ENCODE measurements around the gene FAM221B.
A peak's percentile ranks its signal among the peaks of the same experiment; 100 is the strongest.

Gene FAM221B

GRCh38 chr9:35847792-35848572, 19.4 kb upstream of the FAM221B start:
- DNase-seq (ENCODE audit: low read depth, low spot score) = peak; percentile 41

- DNase-seq (ENCODE audit: low read depth, low spot score) = no peak
Measured at GRCh38 chr9:35845824-35846771, 17.6 kb upstream of the FAM221B start.

GRCh38 chr9:35844628-35845270, 16.2 kb upstream of the FAM221B start:
- peak; percentile 75 for DNase-seq (ENCODE audit: low read depth, low spot score)

GRCh38 chr9:35842795-35843194, 14.3 kb upstream of the FAM221B start:
- no peak for DNase-seq (ENCODE audit: low read depth, low spot score)

GRCh38 chr9:35842020-35842745, 13.7 kb upstream of the FAM221B start:
- DNase-seq (ENCODE audit: low read depth, low spot score) = no peak

GRCh38 chr9:35841645-35841900, 13.0 kb upstream of the FAM221B start:
- DNase-seq (ENCODE audit: low read depth, low spot score) = no peak

- no peak for DNase-seq (ENCODE audit: low read depth, low spot score)
Measured at GRCh38 chr9:35840881-35841644, 12.5 kb upstream of the FAM221B start.

- no peak for DNase-seq (ENCODE audit: low read depth, low spot score)
Measured at GRCh38 chr9:35839926-35840325, 11.4 kb upstream of the FAM221B start.

GRCh38 chr9:35836595-35836994, 8.1 kb upstream of the FAM221B start:
- DNase-seq (ENCODE audit: low read depth, low spot score) = no peak

GRCh38 chr9:35835766-35836165, 7.2 kb upstream of the FAM221B start:
- no peak for DNase-seq (ENCODE audit: low read depth, low spot score)

- no peak for DNase-seq (ENCODE audit: low read depth, low spot score)
Measured at GRCh38 chr9:35835216-35835632, 6.7 kb upstream of the FAM221B start.

- DNase-seq (ENCODE audit: low read depth, low spot score) = no peak
Measured at GRCh38 chr9:35834260-35835215, 6.0 kb upstream of the FAM221B start.

GRCh38 chr9:35832814-35833213, 4.3 kb upstream of the FAM221B start:
- DNase-seq (ENCODE audit: low read depth, low spot score) = no peak

GRCh38 chr9:35831040-35831439, 2.5 kb upstream of the FAM221B start:
- no peak for DNase-seq (ENCODE audit: low read depth, low spot score)

GRCh38 chr9:35829764-35830096, 1.2 kb upstream of the FAM221B start:
- DNase-seq (ENCODE audit: low read depth, low spot score) = no peak

- peak; percentile 97 for DNase-seq (ENCODE audit: low read depth, low spot score)
Measured at GRCh38 chr9:35829084-35829763, 692 bp upstream of the FAM221B start, which contains the start of gene TMEM8B. Gene TMEM8B, plus strand, starts transcription at chr9:35829228. Its CDS starts 220 bp downstream, at chr9:35829448.

- DNase-seq (ENCODE audit: low read depth, low spot score) = peak; percentile 53
Measured at GRCh38 chr9:35827486-35827885, 1.0 kb downstream of the FAM221B start.

GRCh38 chr9:35826071-35826701, 2.3 kb downstream of the FAM221B start:
- DNase-seq (ENCODE audit: low read depth, low spot score) = peak; percentile 73

- DNase-seq (ENCODE audit: low read depth, low spot score) = no peak
Measured at GRCh38 chr9:35822926-35823325, 5.6 kb downstream of the FAM221B start.
